GM12864 (cell line): ENCODE results near the gene LARP4B.

Source experiments
- DNase-seq: peaks from one replicate; pipeline ENCODE4 v3.0.0-alpha.2; 2011; ENCODE audit warnings: low read depth
- H3K4me3 ChIP-seq: 2 replicates; pipeline ENCODE4 v1.5.1; 2011; ENCODE audit warnings: mild to moderate bottlenecking, low read depth, low read length, control low read depth
- TF ChIP-seq, protein P1 (sequence below): IDR thresholded peaks from 2 replicates; pipeline ENCODE4 v1.5.1; 2011; ENCODE audit warnings: low read depth, mild to moderate bottlenecking, moderate library complexity, low read length, control low read depth, inconsistent platforms; ENCODE audit errors: missing control alignments

The LARP4B gene

DNA sequence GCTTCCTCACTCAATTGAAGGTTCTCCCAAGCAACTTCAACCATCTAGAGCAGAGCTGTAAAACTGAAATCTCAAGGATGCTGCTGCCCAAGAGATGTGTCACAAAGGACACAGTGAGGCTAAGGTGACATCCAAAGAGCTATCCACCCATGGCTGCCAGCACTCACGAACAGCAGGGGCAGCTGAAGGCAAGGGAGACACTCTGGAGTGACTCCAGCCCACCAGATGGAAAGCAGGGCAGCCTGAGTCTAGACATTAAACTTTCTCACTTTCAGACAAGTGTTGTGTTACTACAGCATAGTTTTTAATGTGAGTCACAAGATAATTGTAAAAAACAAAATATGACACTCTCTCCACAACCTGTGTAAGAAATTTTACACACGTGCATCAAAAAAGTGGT, 113.5 kb downstream of the LARP4B start:
- DNase-seq = no peak
- no peak overlapping the region for H3K4me3 ChIP-seq
- TF ChIP-seq, protein P1, sequence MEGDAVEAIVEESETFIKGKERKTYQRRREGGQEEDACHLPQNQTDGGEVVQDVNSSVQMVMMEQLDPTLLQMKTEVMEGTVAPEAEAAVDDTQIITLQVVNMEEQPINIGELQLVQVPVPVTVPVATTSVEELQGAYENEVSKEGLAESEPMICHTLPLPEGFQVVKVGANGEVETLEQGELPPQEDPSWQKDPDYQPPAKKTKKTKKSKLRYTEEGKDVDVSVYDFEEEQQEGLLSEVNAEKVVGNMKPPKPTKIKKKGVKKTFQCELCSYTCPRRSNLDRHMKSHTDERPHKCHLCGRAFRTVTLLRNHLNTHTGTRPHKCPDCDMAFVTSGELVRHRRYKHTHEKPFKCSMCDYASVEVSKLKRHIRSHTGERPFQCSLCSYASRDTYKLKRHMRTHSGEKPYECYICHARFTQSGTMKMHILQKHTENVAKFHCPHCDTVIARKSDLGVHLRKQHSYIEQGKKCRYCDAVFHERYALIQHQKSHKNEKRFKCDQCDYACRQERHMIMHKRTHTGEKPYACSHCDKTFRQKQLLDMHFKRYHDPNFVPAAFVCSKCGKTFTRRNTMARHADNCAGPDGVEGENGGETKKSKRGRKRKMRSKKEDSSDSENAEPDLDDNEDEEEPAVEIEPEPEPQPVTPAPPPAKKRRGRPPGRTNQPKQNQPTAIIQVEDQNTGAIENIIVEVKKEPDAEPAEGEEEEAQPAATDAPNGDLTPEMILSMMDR = no peak

DNA sequence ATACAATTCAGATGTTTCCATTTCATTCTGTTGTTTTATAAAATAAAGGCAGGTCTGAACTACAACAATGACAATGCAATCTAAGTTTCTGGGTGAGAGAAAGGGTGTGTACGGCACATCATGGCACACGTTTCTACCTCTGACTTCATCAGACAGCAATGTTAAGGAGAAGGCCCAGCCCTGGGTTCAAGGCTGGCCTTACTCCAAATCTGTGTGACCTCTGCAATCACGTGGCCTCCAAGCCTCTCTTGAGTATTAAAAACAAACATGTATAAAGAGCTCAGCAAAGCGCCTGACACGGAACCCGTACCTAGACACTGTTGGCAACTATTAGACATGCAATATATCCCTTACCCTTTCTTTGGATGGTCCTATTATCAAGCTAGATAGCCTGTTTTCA, 114.1 kb downstream of the LARP4B start:
- TF ChIP-seq, protein P1 = no peak
- no peak overlapping the region for H3K4me3 ChIP-seq
- no peak for DNase-seq

DNA sequence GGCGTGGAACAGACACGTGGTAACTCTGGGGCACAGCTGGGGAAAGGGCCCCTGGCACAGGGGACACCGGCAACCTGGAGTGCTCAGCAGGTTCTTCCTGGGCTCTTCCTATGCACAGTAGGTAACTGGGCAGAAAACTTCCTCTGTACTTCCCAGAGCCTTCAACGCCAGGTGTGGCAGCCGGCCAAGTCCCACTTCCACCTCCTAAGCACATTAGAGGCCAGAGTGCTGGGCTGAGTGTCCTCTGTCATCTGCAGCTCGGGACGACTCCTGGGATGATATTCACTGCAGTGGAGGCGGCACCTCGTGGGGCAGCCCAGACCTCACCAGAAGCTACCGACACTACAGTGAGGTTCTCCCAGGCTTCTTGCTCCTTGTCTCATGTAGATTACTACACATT, 114.5 kb downstream of the LARP4B start:
- TF ChIP-seq, protein P1 = no peak
- no peak for DNase-seq
- H3K4me3 ChIP-seq = no peak overlapping the region

DNA sequence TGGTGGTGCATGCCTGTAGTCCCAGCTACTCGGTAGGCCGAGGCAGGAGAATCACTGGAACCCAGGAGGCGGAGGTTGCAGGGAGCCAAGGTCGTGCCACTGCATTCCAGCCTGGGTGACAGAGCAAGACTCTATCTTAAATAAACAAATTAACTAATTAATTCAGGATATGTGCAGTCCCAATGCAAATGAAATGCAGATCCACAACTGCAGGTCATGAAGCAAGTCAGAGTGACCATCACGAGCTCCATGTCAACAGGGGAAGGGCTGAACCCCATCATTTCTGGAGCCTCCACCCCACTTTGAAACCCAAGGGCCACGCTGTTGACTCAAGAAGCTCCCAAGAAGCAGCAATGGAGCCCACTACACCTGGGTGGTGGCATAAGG, 115.4 kb downstream of the LARP4B start:
- no peak overlapping the region for H3K4me3 ChIP-seq
- TF ChIP-seq, protein P1 = no peak
- DNase-seq = no peak

DNA sequence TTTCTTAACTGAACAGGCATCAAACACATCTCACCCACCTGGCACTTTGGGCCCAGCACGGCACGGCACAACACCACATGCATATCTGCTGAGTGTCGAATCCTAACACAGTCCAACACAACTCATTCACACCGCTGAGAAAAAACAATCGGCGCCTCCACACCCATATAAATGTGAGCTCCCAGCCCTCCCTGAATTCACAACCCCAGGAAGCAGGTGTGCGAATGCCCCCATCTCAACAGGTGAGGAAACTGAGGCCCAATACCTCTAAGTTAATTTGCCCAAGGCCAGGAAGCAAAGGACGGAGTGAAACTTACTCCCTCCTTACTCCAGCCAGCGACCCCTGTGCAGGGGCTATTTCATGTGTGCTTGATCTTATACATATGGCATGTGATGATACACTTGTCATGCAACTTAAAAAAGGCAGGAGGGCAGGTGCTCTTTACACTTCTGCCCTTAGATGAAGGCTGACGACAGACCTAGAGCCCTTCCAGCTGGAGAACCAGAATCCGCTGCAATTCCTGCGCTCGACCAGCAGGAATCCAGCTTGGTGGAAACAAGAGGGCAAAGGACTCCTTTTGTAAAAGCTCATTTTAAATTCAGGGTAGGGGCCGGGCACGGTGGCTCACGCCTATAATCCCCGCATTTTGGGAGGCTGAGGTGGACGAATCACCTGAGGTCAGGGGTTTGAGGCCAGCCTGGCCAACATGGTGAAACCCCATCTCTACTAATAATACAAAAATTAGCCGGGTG, 116.0 kb downstream of the LARP4B start:
- no peak overlapping the region for H3K4me3 ChIP-seq
- DNase-seq = no peak
- TF ChIP-seq, protein P1 = no peak

DNA sequence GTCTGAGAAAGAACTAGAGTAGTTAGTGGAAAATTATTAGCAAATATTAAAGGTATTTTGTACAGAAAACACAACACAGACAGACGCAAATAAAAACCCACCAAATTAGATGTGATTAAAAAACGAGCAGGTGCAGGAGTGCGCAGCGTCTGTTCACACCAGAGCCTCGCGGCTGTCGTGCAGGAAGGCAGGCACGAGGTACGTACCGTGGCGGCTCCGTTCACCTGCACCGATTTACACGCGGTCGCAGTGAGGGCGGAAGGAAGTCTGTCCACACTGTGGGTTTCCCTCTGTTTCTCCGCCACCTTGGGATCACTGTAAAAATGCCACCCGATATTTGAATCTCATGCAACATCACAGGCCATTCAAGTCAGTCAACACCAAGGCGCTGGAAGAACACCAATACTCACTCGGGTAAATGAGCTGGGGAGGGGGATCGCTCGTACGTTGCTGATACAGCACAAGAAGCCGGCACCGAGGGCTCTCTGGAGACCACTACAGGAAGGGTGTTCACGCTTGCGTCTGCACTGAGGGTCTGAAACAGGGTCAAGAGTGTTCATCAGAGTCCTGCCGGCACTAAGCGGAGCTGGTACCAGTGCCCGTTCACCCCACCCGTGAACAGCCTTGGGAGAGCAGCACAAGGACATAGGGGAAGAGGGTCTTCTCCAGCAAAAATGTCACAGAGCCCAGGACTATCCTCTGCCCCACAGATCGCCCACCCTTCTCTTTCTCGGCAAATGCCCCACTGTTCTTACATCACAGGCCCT, 116.8 kb downstream of the LARP4B start:
- TF ChIP-seq, protein P1 = no peak
- DNase-seq = no peak
- no peak overlapping the region for H3K4me3 ChIP-seq
